Neuronal stem cell (in vitro differentiated cells): ENCODE measurements around the gene EWSR1.

Experiments used
- DNase-seq: peaks from one replicate; pipeline ENCODE4 v3.0.0-alpha.2; 2013; ENCODE audit warnings: low spot score
- H2AFZ ChIP-seq: one replicate; pipeline ENCODE4 v1.6.1; 2013; ENCODE audit warnings: mild to moderate bottlenecking, low read length, inconsistent platforms
- H2AK5ac ChIP-seq: 2 replicates; pipeline ENCODE4 v1.6.1; 2013; ENCODE audit warnings: low read depth, mild to moderate bottlenecking, inconsistent platforms, low read length, moderate library complexity, mixed read lengths
- H2BK120ac ChIP-seq: 2 replicates; pipeline ENCODE4 v1.6.1; 2013; ENCODE audit warnings: low read depth, mild to moderate bottlenecking, inconsistent platforms, low read length, moderate library complexity, mixed read lengths
- H2BK12ac ChIP-seq: one replicate; pipeline ENCODE4 v1.6.1; 2013; ENCODE audit warnings: low read length, inconsistent platforms
- H2BK15ac ChIP-seq: 2 replicates; pipeline ENCODE4 v1.6.1; 2013; ENCODE audit warnings: mild to moderate bottlenecking, low read length, inconsistent platforms, mixed read lengths
- H2BK5ac ChIP-seq: one replicate; pipeline ENCODE4 v1.6.1; 2013; ENCODE audit warnings: inconsistent platforms, mild to moderate bottlenecking, low read length, moderate library complexity
- H3K14ac ChIP-seq: one replicate; pipeline ENCODE4 v1.6.1; 2013; ENCODE audit warnings: low read length, inconsistent platforms
- H3K18ac ChIP-seq: 2 replicates; pipeline ENCODE4 v1.6.1; 2013; ENCODE audit warnings: low read length, inconsistent platforms
- H3K23ac ChIP-seq: 2 replicates; pipeline ENCODE4 v1.6.1; 2013; ENCODE audit warnings: low read depth, mild to moderate bottlenecking, mixed read lengths, low read length, inconsistent platforms; ENCODE audit not compliant: poor library complexity
- H3K27ac ChIP-seq: replicated peaks from 3 replicates; pipeline ENCODE4 v1.5.1; 2013; ENCODE audit warnings: low read length, inconsistent platforms
- H3K27me3 ChIP-seq, 3 experiments: 2 replicates each; pipeline ENCODE4 v1.6.1; 2013; ENCODE audit warnings: low read length in 3 of 3, mild to moderate bottlenecking in 2 of 3, inconsistent platforms in 1 of 3, low read depth in 1 of 3, mixed read lengths in 1 of 3, moderate library complexity in 1 of 3; ENCODE audit not compliant: control insufficient read depth in 3 of 3, insufficient read depth in 3 of 3
- H3K36me3 ChIP-seq, 2 donors: replicated peaks in 1 of 2; 2 replicates each; pipeline ENCODE4 v1.6.1; 2013; ENCODE audit warnings: low read length in 2 of 2; ENCODE audit not compliant: control insufficient read depth in 2 of 2, insufficient read depth in 2 of 2
- H3K4ac ChIP-seq: 2 replicates; pipeline ENCODE4 v1.6.1; 2013; ENCODE audit warnings: inconsistent platforms, mild to moderate bottlenecking, low read length, moderate library complexity
- H3K4me1 ChIP-seq, 2 donors: 1 replicate in 1 of 2; 2 replicates in 1 of 2; pipeline ENCODE4 v1.6.1; 2013; ENCODE audit warnings: low read length in 2 of 2, low read depth in 1 of 2; ENCODE audit not compliant: control insufficient read depth in 2 of 2, insufficient read depth in 1 of 2
- H3K4me2 ChIP-seq: one replicate; pipeline ENCODE4 v1.6.1; 2013; ENCODE audit warnings: mild to moderate bottlenecking, low read length, inconsistent platforms; ENCODE audit not compliant: insufficient read depth, poor library complexity, severe bottlenecking
- H3K4me3 ChIP-seq, 2 donors: 2 replicates each; pipeline ENCODE4 v1.5.1; 2013; ENCODE audit warnings: low read length in 2 of 2, mild to moderate bottlenecking in 2 of 2, inconsistent platforms in 1 of 2, moderate library complexity in 1 of 2
- H3K79me1 ChIP-seq: one replicate; pipeline ENCODE4 v1.6.1; 2013; ENCODE audit warnings: low read depth, mild to moderate bottlenecking, inconsistent platforms, low read length, moderate library complexity
- H3K9ac ChIP-seq: one replicate; pipeline ENCODE4 v1.6.1; 2013; ENCODE audit warnings: mild to moderate bottlenecking, low read depth, low read length, inconsistent platforms; ENCODE audit not compliant: poor library complexity
- H3K9me3 ChIP-seq, 2 donors: replicated peaks in 1 of 2; 2 replicates each; pipeline versions ENCODE3 to v1.6.1; 2013; ENCODE audit warnings: low read length in 2 of 2, mild to moderate bottlenecking in 2 of 2, inconsistent platforms in 1 of 2, low read depth in 1 of 2, mixed read lengths in 1 of 2, moderate library complexity in 1 of 2; ENCODE audit not compliant: control insufficient read depth in 2 of 2, insufficient read depth in 1 of 2
- H4K8ac ChIP-seq: one replicate; pipeline ENCODE4 v1.6.1; 2013; ENCODE audit warnings: low read depth, mild to moderate bottlenecking, inconsistent platforms, low read length, moderate library complexity
- H4K91ac ChIP-seq: one replicate; pipeline ENCODE4 v1.6.1; 2013; ENCODE audit warnings: low read length, low read depth, mild to moderate bottlenecking, inconsistent platforms; ENCODE audit not compliant: poor library complexity
- WGBS, 2 donors: extraction: QIAGEN DNeasy Blood & Tissue Kit; methylation state at CpG; one replicate each; pipeline ENCODE4 v1.1.7; 2013; ENCODE audit warnings: missing lambda C conversion rate in 2 of 2, mixed read lengths in 1 of 2; ENCODE audit not compliant: insufficient read length in 2 of 2, insufficient replicate concordance in 1 of 2; ENCODE audit errors: extremely low coverage in 2 of 2; 5-methylcytosine and 5-hydroxymethylcytosine counted together

EWSR1 gene

GRCh38 chr22:29251981-29252911 is 15.8 kb upstream of the EWSR1 start:
- H3K4me2 ChIP-seq: no peak overlapping the region
- no peaks in the 10 kb centered on the region for H3K4me1 ChIP-seq
- no peak overlapping the region for H3K18ac ChIP-seq
- H2AK5ac ChIP-seq: peak overlapping the region; percentile 63
- no peak overlapping the region for H2BK12ac ChIP-seq
- no peak overlapping the region for H3K27ac ChIP-seq
- no peak overlapping the region for H4K8ac ChIP-seq
- no peak overlapping the region for H3K4ac ChIP-seq
- no CpG with 5 or more reads among the region's 10 CpGs for WGBS, 2 donors
- no peak overlapping the region for H2AFZ ChIP-seq
- H3K27me3 ChIP-seq: no peaks in the 10 kb centered on the region
- no peak overlapping the region for H3K23ac ChIP-seq
- DNase-seq: no peak
- no peak overlapping the region for H3K9ac ChIP-seq
- H2BK120ac ChIP-seq: no peak overlapping the region
- H3K14ac ChIP-seq: no peak overlapping the region
- H3K9me3 ChIP-seq: no peaks in the 10 kb centered on the region
- H3K4me3 ChIP-seq: no peak overlapping the region
- H2BK15ac ChIP-seq: no peak overlapping the region
- peaks cover 0 to 16% of the 10 kb centered on the region in 2 donors for H3K36me3 ChIP-seq
- H3K79me1 ChIP-seq: no peaks in the 10 kb centered on the region
- no peak overlapping the region for H2BK5ac ChIP-seq
- no peak overlapping the region for H4K91ac ChIP-seq

GRCh38 chr22:29253561-29254285 is 14.3 kb upstream of the EWSR1 start:
- Histone ChIP-seq H3K27me3 (no peaks in the 10 kb centered on the region), H3K23ac (no peak overlapping the region), H3K36me3 (peaks cover 2 to 27% of the 10 kb centered on the region in 2 donors), H3K4ac (no peak overlapping the region), H2BK120ac (no peak overlapping the region), H2BK15ac (no peak overlapping the region), H2BK5ac (no peak overlapping the region), H4K91ac (no peak overlapping the region), H3K4me3 (no peak overlapping the region), H3K4me1 (no peaks in the 10 kb centered on the region), H3K27ac (no peak overlapping the region), H3K4me2 (no peak overlapping the region), H3K9me3 (no peaks in the 10 kb centered on the region), H3K14ac (no peak overlapping the region), H4K8ac (no peak overlapping the region), H2BK12ac (no peak overlapping the region), H2AFZ (no peak overlapping the region), H2AK5ac (no peak overlapping the region), H3K18ac (no peak overlapping the region), H3K9ac (no peak overlapping the region), H3K79me1 (no peaks in the 10 kb centered on the region)
- WGBS, 2 donors: no CpG with 5 or more reads among the region's 14 CpGs
- DNase-seq: no peak

GRCh38 chr22:29254286-29254660 is 13.8 kb upstream of the EWSR1 start:
- no CpG with 5 or more reads among the region's 4 CpGs for WGBS, 2 donors
- H3K79me1 ChIP-seq: no peaks in the 10 kb centered on the region
- no peak overlapping the region for H3K9ac ChIP-seq
- no peaks in the 10 kb centered on the region for H3K9me3 ChIP-seq
- H3K27ac ChIP-seq: no peak overlapping the region
- peaks cover 4 to 32% of the 10 kb centered on the region in 2 donors for H3K36me3 ChIP-seq
- H2AK5ac ChIP-seq: no peak overlapping the region
- H3K23ac ChIP-seq: no peak overlapping the region
- no peak overlapping the region for H3K4ac ChIP-seq
- H3K4me3 ChIP-seq: no peak overlapping the region
- DNase-seq: no peak
- H3K18ac ChIP-seq: peak overlapping the region; percentile 16
- no peaks in the 10 kb centered on the region for H3K27me3 ChIP-seq
- H2BK12ac ChIP-seq: no peak overlapping the region
- H2BK5ac ChIP-seq: no peak overlapping the region
- H3K4me2 ChIP-seq: no peak overlapping the region
- H3K14ac ChIP-seq: peak overlapping the region; percentile 10
- no peak overlapping the region for H4K8ac ChIP-seq
- H3K4me1 ChIP-seq: no peaks in the 10 kb centered on the region
- no peak overlapping the region for H2AFZ ChIP-seq
- no peak overlapping the region for H2BK15ac ChIP-seq
- H4K91ac ChIP-seq: no peak overlapping the region
- no peak overlapping the region for H2BK120ac ChIP-seq

GRCh38 chr22:29255064-29255621 is 12.9 kb upstream of the EWSR1 start:
- H3K4me2 ChIP-seq: no peak overlapping the region
- no peak overlapping the region for H2AFZ ChIP-seq
- no peak for DNase-seq
- peak overlapping the region; percentile 21 for H3K14ac ChIP-seq
- no peak overlapping the region for H4K8ac ChIP-seq
- H3K27me3 ChIP-seq: no peaks in the 10 kb centered on the region
- no peaks in the 10 kb centered on the region for H3K9me3 ChIP-seq
- no peak overlapping the region for H4K91ac ChIP-seq
- no peak overlapping the region for H2BK5ac ChIP-seq
- H3K9ac ChIP-seq: no peak overlapping the region
- no peak overlapping the region for H2BK15ac ChIP-seq
- H3K79me1 ChIP-seq: no peaks in the 10 kb centered on the region
- H2AK5ac ChIP-seq: peak overlapping the region; percentile 46
- H3K36me3 ChIP-seq: peaks cover 11 to 35% of the 10 kb centered on the region in 2 donors
- H2BK120ac ChIP-seq: no peak overlapping the region
- H3K4ac ChIP-seq: no peak overlapping the region
- WGBS, 2 donors: no CpG with 5 or more reads among the region's 11 CpGs
- no peak overlapping the region for H3K4me3 ChIP-seq
- H2BK12ac ChIP-seq: no peak overlapping the region
- H3K23ac ChIP-seq: no peak overlapping the region
- peaks cover 0 to 2% of the 10 kb centered on the region in 2 donors for H3K4me1 ChIP-seq
- H3K18ac ChIP-seq: no peak overlapping the region
- H3K27ac ChIP-seq: no peak overlapping the region
